BJ (cell line): ENCODE measurements around the gene MFSD11. TPM values are rescaled to one million over a fixed set of nuclear protein-coding genes. Genes with fewer than 3 reads are reported as not detected.
A peak's percentile ranks its signal among the peaks of the same experiment; 100 is the strongest.

Experiments
- CTCF ChIA-PET: fragments of 350-600 bp; formaldehyde crosslinking; extraction: SDS; loops from one replicate; lab custom pipeline; 2021; ENCODE audit warnings: antibody characterized with exemption, inconsistent platforms; lab: Yijun Ruan, JAX
- POLR2A ChIA-PET: fragments of 300-600 bp; sonication (Branson Sonifier 250); formaldehyde crosslinking; extraction: SDS; loops from one replicate; lab custom pipeline; 2021; ENCODE audit warnings: antibody characterized with exemption; lab: Charles Lee
- DNase-seq: peaks from one replicate; pipeline ENCODE4 v3.0.0-alpha.2; 2011; ENCODE audit warnings: low read depth
- H3K27me3 ChIP-seq: 2 replicates; pipeline ENCODE4 v1.6.0; 2011; ENCODE audit warnings: low read length; ENCODE audit not compliant: control insufficient read depth, insufficient read depth
- H3K36me3 ChIP-seq: 2 replicates; pipeline ENCODE4 v1.5.1; 2011; ENCODE audit warnings: low read length; ENCODE audit not compliant: control insufficient read depth, insufficient read depth
- H3K4me3 ChIP-seq: 2 replicates; pipeline ENCODE4 v1.5.1; 2011; ENCODE audit warnings: low read depth, mild to moderate bottlenecking, control low read depth, low read length
- CTCF ChIP-seq: IDR thresholded peaks from 2 replicates; pipeline ENCODE4 v1.5.1; 2011; ENCODE audit warnings: low read depth, mild to moderate bottlenecking, control low read depth, inconsistent platforms, low read length, moderate library complexity; ENCODE audit not compliant: insufficient read depth
- polyA plus RNA-seq: library from polyadenylated mRNA; depleted of rRNA; stranded (reverse); fragments of >200 nt; gene quantifications from 2 replicates; pipeline ENCODE4 v1.2.3, GENCODE V29; 2011

Gene MFSD11
- polyA plus RNA-seq, 1 experiment, result 18.6 TPM

- Histone ChIP-seq H3K36me3 (peaks cover 6% of the 10 kb centered on the region), H3K27me3 (no peaks in the 10 kb centered on the region), H3K4me3 (no peak overlapping the region; the same call in 1 of the 2 replicates)
- DNase-seq, result no peak
- CTCF ChIA-PET, result no interaction called here
- TF ChIP-seq CTCF, result no peak
- POLR2A ChIA-PET, result no interaction called here
These were observed 37.7 kb upstream of the MFSD11 start for GRCh38 chr17:76700270-76700616.

DNA sequence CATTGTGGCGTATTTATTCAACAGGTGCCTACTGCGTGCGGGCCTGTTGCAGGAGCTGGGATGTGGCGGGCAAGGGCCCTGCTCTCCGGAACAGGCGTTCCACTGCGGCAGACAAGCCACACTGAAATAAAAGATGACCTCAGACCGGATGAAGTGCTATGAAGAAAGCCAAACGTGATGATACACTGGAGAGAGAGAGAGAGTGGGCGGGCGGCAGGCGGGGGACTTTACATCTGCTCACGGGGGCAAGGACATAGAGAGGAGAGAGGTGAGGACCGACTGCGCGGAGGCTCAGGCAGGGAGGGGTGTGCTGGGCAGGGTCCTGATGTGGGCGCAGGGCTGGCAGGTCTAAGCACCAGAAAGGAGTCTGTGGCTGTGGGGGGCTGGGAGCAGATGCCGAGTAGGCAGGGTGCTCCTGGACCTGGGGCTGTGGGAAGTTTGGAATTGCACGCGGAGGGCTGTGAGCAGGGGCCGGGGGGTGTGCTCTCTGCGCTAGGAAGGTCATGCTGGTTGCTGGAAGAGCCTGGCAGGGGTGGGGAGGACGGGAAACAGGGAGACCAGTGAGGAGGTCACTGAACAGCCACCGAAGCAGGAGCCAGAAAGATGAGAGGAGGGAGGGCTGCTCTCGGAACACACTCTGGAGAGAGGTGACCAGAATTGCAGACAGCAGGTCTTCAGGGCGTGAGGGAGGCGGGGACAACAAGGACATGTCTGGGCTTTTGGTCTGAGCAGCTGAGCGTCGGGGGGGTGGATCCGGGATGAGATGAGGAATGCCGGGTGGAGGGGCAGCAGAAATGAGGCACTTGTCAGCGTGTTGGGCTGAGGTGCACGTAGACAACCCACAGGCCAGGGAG lies 37.1 kb upstream of the MFSD11 start:
- Histone ChIP-seq H3K27me3 (no peaks in the 10 kb centered on the region), H3K4me3 (peak overlapping the region; percentile 34), H3K36me3 (peaks cover 2% of the 10 kb centered on the region)
- TF ChIP-seq CTCF, result no peak
- ChIA-PET POLR2A (interaction anchor here (1.5 kb wide), 1 partner anchor 9 kb away, joined by 6 read pairs; no protein-coding TSS in a partner anchor), CTCF (interaction anchor here (1.7 kb wide), 1 partner anchor 10 kb away, joined by 6 read pairs; the partner anchor contains the start of gene MXRA7)
- peak; percentile 70 for DNase-seq

- no peak for DNase-seq
- ChIA-PET CTCF (interaction anchor here (0.9 to 1.7 kb wide), 4 partner anchors 9 to 234 kb away, joined by 3 to 6 read pairs (median 4); partner anchors contain the start of genes AANAT and MXRA7), POLR2A (interaction anchor here (1.5 kb wide), 1 partner anchor 8 kb away, joined by 6 read pairs; no protein-coding TSS in a partner anchor)
- TF ChIP-seq CTCF, result no peak
- H3K4me3 ChIP-seq, result no peak overlapping the region
- no peaks in the 10 kb centered on the region for H3K27me3 ChIP-seq
- H3K36me3 ChIP-seq, result peaks cover 2% of the 10 kb centered on the region
These were observed 36.4 kb upstream of the MFSD11 start for GRCh38 chr17:76701471-76701967.

GRCh38 chr17:76702076-76702475 lies 35.8 kb upstream of the MFSD11 start:
- TF ChIP-seq CTCF, result no peak
- Histone ChIP-seq H3K27me3 (no peaks in the 10 kb centered on the region), H3K4me3 (no peak overlapping the region), H3K36me3 (peaks cover 2% of the 10 kb centered on the region; the same call in 1 of the 2 replicates)
- CTCF ChIA-PET, result interaction anchor here (0.6 to 1.7 kb wide), 5 partner anchors 8 to 367 kb away, joined by 3 to 6 read pairs (median 3); partner anchors contain the start of genes AANAT and MXRA7
- POLR2A ChIA-PET, result interaction anchor here (1.5 kb wide), 1 partner anchor 7 kb away, joined by 6 read pairs; no protein-coding TSS in a partner anchor
- DNase-seq, result no peak

DNA sequence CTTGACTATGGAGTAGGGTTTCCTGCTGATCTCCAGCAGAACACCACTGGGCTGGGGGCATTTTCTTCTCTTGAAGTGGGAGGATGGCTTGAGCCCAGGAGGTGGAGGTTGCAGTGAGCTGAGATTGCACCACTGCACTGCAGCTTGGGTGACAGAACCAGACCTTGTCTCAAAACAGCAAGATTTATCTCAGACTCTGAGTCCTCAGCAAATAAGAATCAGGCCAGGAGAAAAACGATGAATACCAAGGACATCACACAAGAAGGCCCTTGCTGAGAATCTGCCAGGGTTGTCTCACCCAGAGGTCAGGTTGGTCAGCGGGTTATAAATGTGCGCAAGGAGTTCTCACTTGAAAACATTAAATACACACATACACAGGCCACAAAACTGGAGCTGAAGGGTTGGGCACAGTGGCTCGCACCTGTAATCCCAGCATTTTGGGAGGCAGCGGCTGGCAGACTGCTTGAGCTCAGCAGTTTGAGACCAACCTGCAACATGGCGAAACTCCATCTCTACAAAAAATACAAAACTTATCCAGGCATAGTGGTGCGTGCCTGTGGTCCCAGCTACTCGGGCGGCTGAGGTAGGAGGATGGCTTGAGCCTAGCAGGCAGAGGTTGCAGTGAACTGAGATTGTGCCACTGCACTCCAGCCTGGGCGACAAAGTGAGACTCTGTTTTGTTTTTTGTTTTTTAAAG lies 34.8 kb upstream of the MFSD11 start:
- no peak for TF ChIP-seq CTCF
- Histone ChIP-seq H3K4me3 (no peak overlapping the region), H3K36me3 (peaks cover 2% of the 10 kb centered on the region; the same call in 1 of the 2 replicates), H3K27me3 (no peaks in the 10 kb centered on the region)
- ChIA-PET POLR2A (no interaction called here), CTCF (interaction anchor here (0.6 to 1.7 kb wide), 2 partner anchors 22 to 180 kb away, joined by 3 to 6 read pairs; no protein-coding TSS in a partner anchor)
- DNase-seq, result no peak
